ENCODE results near the gene FOXF1. TPM values are rescaled to one million over a fixed set of nuclear protein-coding genes. Genes with fewer than 3 reads are reported as not detected.

The FOXF1 gene
- total and polyA plus RNA-seq, 2 donors (not counting 1 experiment from before 2014, with no cell fraction given) = 14.0 to 31.5 TPM

DNA sequence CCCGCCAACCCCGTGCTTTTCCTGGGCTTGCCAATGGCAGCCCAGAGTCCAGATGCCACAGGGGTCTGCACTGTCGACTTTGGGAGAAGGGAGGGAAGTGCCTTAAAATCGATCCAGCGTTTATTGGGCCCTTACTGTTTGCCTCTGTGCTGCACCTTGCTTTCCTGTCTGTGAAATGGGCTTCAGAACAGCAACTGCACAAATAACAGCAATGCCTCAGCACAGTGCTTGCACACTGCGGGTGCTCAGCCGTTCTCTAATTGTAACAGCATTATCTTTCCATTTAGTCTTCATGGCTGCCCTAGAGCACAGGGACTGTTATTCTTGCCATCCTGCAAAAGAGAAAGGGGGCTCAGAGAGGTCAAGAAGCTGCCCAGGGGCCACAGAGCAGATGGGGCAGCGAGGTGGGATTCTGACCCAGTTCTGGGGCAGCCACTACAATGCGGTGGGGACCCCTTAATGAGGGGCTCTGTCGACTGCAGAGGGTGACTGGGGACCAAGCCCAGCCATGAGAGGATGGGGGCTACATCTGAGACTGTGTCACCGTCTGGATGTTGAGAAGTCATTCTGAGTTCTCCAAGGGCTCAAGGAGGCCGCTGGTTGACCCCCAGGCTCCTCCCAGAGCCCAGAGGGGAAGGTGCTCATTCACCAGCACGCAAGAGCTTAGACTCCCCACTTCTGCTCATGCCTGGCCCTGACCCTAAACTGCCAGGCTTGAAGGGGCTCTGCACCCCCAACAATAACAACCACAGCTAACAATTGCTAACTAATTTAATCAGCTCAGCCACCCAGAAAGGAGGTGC lies 9.4 kb upstream of the FOXF1 start:
- no peaks in the 10 kb centered on the region for H3K27me3 ChIP-seq (ENCODE audit: control insufficient read depth, insufficient read depth, low read length)

DNA sequence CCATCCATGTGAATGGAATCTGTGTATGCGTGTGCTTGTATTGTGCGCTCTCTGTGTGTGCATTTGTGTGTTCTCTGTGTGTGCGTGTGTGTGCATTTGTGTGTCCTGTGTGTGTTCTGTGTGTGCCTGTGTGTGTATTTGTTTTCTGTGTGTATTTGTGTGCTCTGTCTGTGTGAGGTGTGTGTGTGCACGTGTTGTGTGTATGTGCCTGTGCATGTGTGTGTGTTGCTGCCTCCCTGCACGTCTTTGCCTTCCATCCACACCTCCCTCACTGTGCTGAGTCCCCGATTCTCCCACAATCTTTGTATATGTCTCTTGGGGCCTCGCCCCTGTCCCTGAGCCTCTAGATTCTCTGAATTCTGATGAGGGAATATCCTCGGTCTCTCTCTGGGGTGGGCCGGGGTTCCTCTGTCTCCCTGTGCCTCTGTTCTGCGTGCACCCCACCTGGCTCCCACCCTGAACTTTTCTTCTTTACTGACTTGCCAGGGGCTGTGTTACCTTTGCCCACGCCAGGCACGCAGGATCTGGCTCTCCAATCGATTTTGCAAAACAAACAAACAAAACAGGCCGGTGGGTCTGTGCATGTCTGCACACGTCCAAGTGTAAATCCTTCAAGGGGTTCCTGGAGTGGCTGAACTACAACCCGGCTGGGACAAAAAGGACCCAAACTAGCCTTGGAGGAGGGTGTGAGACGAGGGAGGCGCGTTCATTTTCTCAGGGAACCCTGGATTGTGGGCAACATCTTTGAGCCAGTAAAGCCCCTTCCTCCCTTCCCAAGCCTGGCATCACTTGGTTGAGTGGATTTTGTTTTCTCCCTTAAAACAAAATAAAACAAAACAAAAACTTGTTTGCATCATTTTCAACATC lies 8.1 kb upstream of the FOXF1 start:
- Histone ChIP-seq H3K9me3 (ENCODE audit: control insufficient read depth, insufficient read depth, low read depth, low read length) (no peaks in the 10 kb centered on the region), H3K79me2 (ENCODE audit: control insufficient read depth, insufficient read depth, low read length) (peaks cover 88% of the 10 kb centered on the region), H3K36me3 (ENCODE audit: control insufficient read depth, insufficient read depth, low read length) (peaks cover 4% of the 10 kb centered on the region), H3K27me3 (ENCODE audit: control insufficient read depth, insufficient read depth, low read length) (no peaks in the 10 kb centered on the region), H3K4me1 (ENCODE audit: control insufficient read depth, extremely low read depth, insufficient read depth, low read length) (peaks cover 10% of the 10 kb centered on the region), H2AFZ (ENCODE audit: low read length) (no peak overlapping the region), H3K27ac (ENCODE audit: insufficient read depth, low read length) (no peak overlapping the region), H3K4me2 (ENCODE audit: extremely low read depth, insufficient read depth, low read length) (no peak overlapping the region), H3K4me3 (replicated peaks in 1 of 4; ENCODE audit: control extremely low read depth in 1 of 4, insufficient read depth in 1 of 4, low read depth in 3 of 4, low read length in 4 of 4) (no peak overlapping the region), H4K20me1 (ENCODE audit: control insufficient read depth, extremely low read depth, insufficient read depth, low read length) (no peaks in the 10 kb centered on the region), H3K9ac (ENCODE audit: insufficient read depth, low read length) (no peak overlapping the region)
- TF ChIP-seq, protein P1, sequence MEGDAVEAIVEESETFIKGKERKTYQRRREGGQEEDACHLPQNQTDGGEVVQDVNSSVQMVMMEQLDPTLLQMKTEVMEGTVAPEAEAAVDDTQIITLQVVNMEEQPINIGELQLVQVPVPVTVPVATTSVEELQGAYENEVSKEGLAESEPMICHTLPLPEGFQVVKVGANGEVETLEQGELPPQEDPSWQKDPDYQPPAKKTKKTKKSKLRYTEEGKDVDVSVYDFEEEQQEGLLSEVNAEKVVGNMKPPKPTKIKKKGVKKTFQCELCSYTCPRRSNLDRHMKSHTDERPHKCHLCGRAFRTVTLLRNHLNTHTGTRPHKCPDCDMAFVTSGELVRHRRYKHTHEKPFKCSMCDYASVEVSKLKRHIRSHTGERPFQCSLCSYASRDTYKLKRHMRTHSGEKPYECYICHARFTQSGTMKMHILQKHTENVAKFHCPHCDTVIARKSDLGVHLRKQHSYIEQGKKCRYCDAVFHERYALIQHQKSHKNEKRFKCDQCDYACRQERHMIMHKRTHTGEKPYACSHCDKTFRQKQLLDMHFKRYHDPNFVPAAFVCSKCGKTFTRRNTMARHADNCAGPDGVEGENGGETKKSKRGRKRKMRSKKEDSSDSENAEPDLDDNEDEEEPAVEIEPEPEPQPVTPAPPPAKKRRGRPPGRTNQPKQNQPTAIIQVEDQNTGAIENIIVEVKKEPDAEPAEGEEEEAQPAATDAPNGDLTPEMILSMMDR (conservative IDR thresholded peaks at IDR 0.05 in 1 of 2, IDR thresholded peaks at IDR 0.05 in 1 of 2; ENCODE audit: low read depth in 1 of 2, low read length in 2 of 2) = no peak
- no peak for TF ChIP-seq EZH2 (IDR thresholded peaks at IDR 0.05; ENCODE audit: low read length, missing control alignments)
- no peak for DNase-seq (ENCODE audit: low read depth in 2 of 2)

More for the DNA sequence above, 9.4 kb upstream of the FOXF1 start:
- no peak for TF ChIP-seq EZH2 (IDR thresholded peaks at IDR 0.05; ENCODE audit: low read length, missing control alignments)
- TF ChIP-seq, protein P1 (conservative IDR thresholded peaks at IDR 0.05 in 1 of 2, IDR thresholded peaks at IDR 0.05 in 1 of 2; ENCODE audit: low read depth in 1 of 2, low read length in 2 of 2) = no peak
- Histone ChIP-seq H4K20me1 (ENCODE audit: control insufficient read depth, extremely low read depth, insufficient read depth, low read length) (no peaks in the 10 kb centered on the region), H3K79me2 (ENCODE audit: control insufficient read depth, insufficient read depth, low read length) (peaks cover 85% of the 10 kb centered on the region), H3K9me3 (ENCODE audit: control insufficient read depth, insufficient read depth, low read depth, low read length) (no peaks in the 10 kb centered on the region), H3K4me2 (ENCODE audit: extremely low read depth, insufficient read depth, low read length) (no peak overlapping the region), H2AFZ (ENCODE audit: low read length) (no peak overlapping the region), H3K36me3 (ENCODE audit: control insufficient read depth, insufficient read depth, low read length) (peaks cover 4% of the 10 kb centered on the region), H3K4me1 (ENCODE audit: control insufficient read depth, extremely low read depth, insufficient read depth, low read length) (peaks cover 10% of the 10 kb centered on the region), H3K4me3 (replicated peaks in 1 of 4; ENCODE audit: control extremely low read depth in 1 of 4, insufficient read depth in 1 of 4, low read depth in 3 of 4, low read length in 4 of 4) (no peak overlapping the region), H3K9ac (ENCODE audit: insufficient read depth, low read length) (no peak overlapping the region), H3K27ac (ENCODE audit: insufficient read depth, low read length) (no peak overlapping the region)
- DNase-seq (ENCODE audit: low read depth in 2 of 2) = no peak
